Measurements from ENCODE around the gene DTX4.
A peak's percentile ranks its signal among the peaks of the same experiment; 100 is the strongest.

The DTX4 gene

DNA sequence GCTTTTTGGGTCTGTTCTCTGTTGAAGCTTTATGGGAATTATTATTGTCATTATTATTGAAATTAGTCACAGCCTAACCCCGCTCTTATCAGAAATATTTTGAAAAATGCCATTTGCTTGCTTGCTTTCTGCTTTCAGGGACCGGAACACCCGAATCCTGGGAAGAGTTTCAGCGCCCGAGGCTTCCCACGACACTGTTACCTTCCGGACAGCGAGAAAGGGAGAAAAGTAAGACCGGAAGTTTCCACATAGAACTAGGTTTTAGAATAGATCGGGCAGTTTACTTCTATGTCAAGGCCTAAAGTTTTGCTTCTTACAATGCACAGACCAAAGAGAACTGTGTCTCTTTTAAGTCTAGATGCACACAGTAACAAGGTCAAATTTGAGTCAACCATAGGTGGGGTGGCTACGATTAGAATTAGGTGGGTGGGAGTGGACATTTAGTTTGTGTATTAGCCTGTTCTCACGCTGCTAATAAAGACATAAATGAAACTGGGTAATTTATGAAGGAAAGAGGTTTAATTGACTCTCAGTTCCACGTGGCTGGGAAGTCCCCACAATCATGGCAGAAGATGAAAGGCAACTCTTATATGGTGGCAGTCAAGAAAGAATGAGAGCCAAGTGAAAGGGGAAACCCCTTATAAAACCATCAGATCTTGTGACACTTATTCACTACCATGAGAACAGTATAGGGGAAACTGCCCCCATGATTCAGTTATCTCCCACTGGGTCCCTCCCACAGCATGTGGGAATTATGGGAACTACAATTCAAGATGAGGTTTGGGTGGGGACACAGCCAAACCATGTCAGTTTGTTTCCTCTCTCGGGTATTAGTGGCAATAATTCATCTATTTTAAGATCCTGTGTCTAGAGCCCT, 27.9 kb downstream of the DTX4 start:
- Histone ChIP-seq H3K36me3 (ENCODE audit: insufficient read depth, low read length) (no peaks in the 10 kb centered on the region), H3K79me2 (ENCODE audit: insufficient read depth, low read length) (no peaks in the 10 kb centered on the region), H3K27me3 (ENCODE audit: insufficient read depth, low read length, poor library complexity, severe bottlenecking) (no peaks in the 10 kb centered on the region), H2AFZ (ENCODE audit: low read length) (no peak overlapping the region), H4K20me1 (ENCODE audit: insufficient read depth, low read length, poor library complexity, severe bottlenecking) (no peaks in the 10 kb centered on the region), H3K9ac (ENCODE audit: low read depth, low read length, poor library complexity, severe bottlenecking) (no peak overlapping the region), H3K4me2 (ENCODE audit: low read depth, low read length, poor library complexity, severe bottlenecking) (no peak overlapping the region), H3K4me3 (ENCODE audit: low read length, poor library complexity, severe bottlenecking) (no peak overlapping the region), H3K9me3 (ENCODE audit: insufficient read depth, low read depth, low read length) (no peaks in the 10 kb centered on the region; the same call in 1 of the 2 replicates), H3K4me1 (ENCODE audit: insufficient read depth, low read length, poor library complexity, severe bottlenecking) (peaks cover 10% of the 10 kb centered on the region), H3K9me2 (replicated peaks; ENCODE audit: low read depth, low read length) (no peaks in the 10 kb centered on the region), H3F3A (ENCODE audit: low read depth) (no peaks in the 10 kb centered on the region)
- TF ChIP-seq, protein P1, sequence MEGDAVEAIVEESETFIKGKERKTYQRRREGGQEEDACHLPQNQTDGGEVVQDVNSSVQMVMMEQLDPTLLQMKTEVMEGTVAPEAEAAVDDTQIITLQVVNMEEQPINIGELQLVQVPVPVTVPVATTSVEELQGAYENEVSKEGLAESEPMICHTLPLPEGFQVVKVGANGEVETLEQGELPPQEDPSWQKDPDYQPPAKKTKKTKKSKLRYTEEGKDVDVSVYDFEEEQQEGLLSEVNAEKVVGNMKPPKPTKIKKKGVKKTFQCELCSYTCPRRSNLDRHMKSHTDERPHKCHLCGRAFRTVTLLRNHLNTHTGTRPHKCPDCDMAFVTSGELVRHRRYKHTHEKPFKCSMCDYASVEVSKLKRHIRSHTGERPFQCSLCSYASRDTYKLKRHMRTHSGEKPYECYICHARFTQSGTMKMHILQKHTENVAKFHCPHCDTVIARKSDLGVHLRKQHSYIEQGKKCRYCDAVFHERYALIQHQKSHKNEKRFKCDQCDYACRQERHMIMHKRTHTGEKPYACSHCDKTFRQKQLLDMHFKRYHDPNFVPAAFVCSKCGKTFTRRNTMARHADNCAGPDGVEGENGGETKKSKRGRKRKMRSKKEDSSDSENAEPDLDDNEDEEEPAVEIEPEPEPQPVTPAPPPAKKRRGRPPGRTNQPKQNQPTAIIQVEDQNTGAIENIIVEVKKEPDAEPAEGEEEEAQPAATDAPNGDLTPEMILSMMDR (conservative IDR thresholded peaks at IDR 0.05; ENCODE audit: low read length), result no peak
- no peak for TF ChIP-seq EZH2phosphoT487 (IDR thresholded peaks at IDR 0.05; ENCODE audit: borderline replicate concordance)

DNA sequence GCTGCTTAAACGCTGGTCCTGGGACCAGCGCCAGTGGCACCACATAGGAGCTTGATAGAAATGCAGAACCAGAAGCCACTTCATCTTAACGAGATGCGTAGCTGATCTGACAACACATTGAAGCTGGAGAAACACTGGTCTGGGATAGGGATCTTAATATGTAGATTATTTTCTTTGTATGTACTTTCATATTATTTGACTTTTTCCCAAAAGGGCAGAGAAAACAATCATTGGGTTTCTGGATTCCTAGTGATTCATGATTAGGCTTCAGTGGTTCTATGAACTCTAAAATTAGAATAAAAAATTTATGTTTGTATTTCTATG, 28.5 kb downstream of the DTX4 start:
- Histone ChIP-seq H3K79me2 (ENCODE audit: insufficient read depth, low read length) (no peaks in the 10 kb centered on the region), H3K9ac (ENCODE audit: low read depth, low read length, poor library complexity, severe bottlenecking) (no peak overlapping the region), H3K27me3 (ENCODE audit: insufficient read depth, low read length, poor library complexity, severe bottlenecking) (no peaks in the 10 kb centered on the region), H3K9me3 (ENCODE audit: insufficient read depth, low read depth, low read length) (no peaks in the 10 kb centered on the region; the same call in 1 of the 2 replicates), H3K4me1 (ENCODE audit: insufficient read depth, low read length, poor library complexity, severe bottlenecking) (peaks cover 10% of the 10 kb centered on the region), H2AFZ (ENCODE audit: low read length) (no peak overlapping the region), H3K9me2 (replicated peaks; ENCODE audit: low read depth, low read length) (no peaks in the 10 kb centered on the region), H4K20me1 (ENCODE audit: insufficient read depth, low read length, poor library complexity, severe bottlenecking) (no peaks in the 10 kb centered on the region), H3K4me2 (ENCODE audit: low read depth, low read length, poor library complexity, severe bottlenecking) (no peak overlapping the region), H3K4me3 (ENCODE audit: low read length, poor library complexity, severe bottlenecking) (no peak overlapping the region), H3K36me3 (ENCODE audit: insufficient read depth, low read length) (no peaks in the 10 kb centered on the region), H3F3A (ENCODE audit: low read depth) (no peaks in the 10 kb centered on the region)
- no peak for TF ChIP-seq EZH2phosphoT487 (IDR thresholded peaks at IDR 0.05; ENCODE audit: borderline replicate concordance)
- TF ChIP-seq, protein P1 (conservative IDR thresholded peaks at IDR 0.05; ENCODE audit: low read length), result no peak

DNA sequence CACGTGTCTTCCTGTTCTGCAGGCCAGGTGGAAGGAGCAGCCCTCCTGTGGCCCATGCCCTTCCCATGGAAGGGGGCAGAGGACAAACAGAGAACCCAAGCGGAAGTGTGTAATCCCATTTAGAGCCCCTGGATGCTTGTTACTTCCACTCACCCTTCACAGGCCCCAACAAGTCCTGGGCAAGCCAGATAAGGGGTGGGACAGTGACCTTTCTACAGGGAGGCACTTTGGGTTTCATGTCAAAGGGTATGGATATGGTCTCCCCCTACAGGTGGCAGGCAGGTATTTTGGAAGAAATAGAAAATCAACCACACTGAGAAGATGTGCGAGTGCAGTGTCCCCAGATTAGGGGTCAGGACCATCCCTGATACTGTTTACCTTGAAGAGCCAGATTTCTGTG, 29.4 kb downstream of the DTX4 start:
- Histone ChIP-seq H3K4me1 (ENCODE audit: insufficient read depth, low read length, poor library complexity, severe bottlenecking) (peaks cover 3% of the 10 kb centered on the region), H3K9me3 (ENCODE audit: insufficient read depth, low read depth, low read length) (no peaks in the 10 kb centered on the region; the same call in 1 of the 2 replicates)

More for the DNA sequence above, 29.4 kb downstream of the DTX4 start:
- Histone ChIP-seq H3F3A (ENCODE audit: low read depth) (no peaks in the 10 kb centered on the region), H3K27me3 (ENCODE audit: insufficient read depth, low read length, poor library complexity, severe bottlenecking) (no peaks in the 10 kb centered on the region), H4K20me1 (ENCODE audit: insufficient read depth, low read length, poor library complexity, severe bottlenecking) (no peaks in the 10 kb centered on the region), H3K9ac (ENCODE audit: low read depth, low read length, poor library complexity, severe bottlenecking) (no peak overlapping the region), H3K9me2 (replicated peaks; ENCODE audit: low read depth, low read length) (no peaks in the 10 kb centered on the region), H3K36me3 (ENCODE audit: insufficient read depth, low read length) (no peaks in the 10 kb centered on the region), H2AFZ (ENCODE audit: low read length) (no peak overlapping the region), H3K79me2 (ENCODE audit: insufficient read depth, low read length) (no peaks in the 10 kb centered on the region), H3K4me2 (ENCODE audit: low read depth, low read length, poor library complexity, severe bottlenecking) (no peak overlapping the region), H3K4me3 (ENCODE audit: low read length, poor library complexity, severe bottlenecking) (no peak overlapping the region)
- TF ChIP-seq, protein P1 (conservative IDR thresholded peaks at IDR 0.05; ENCODE audit: low read length), result peak; percentile 59
- no peak for TF ChIP-seq EZH2phosphoT487 (IDR thresholded peaks at IDR 0.05; ENCODE audit: borderline replicate concordance)

Data from Loucy (cell line).